SK-N-SH (cell line): ENCODE measurements around the gene SORBS1. TPM values are rescaled to one million over a fixed set of nuclear protein-coding genes. Genes with fewer than 3 reads are reported as not detected.

Experiments
- CTCF ChIA-PET: fragments of 300-600, 350-600 bp; formaldehyde crosslinking; extraction: SDS; loops from one replicate; lab custom pipeline; 2021; lab: Yijun Ruan, JAX
- POLR2A ChIA-PET: fragments of 350-600 bp; sonication (Branson Sonifier 250); formaldehyde crosslinking; extraction: SDS; loops from one replicate; lab custom pipeline; 2020; ENCODE audit warnings: antibody characterized with exemption, inconsistent platforms; lab: Yijun Ruan, JAX
- DNase-seq: peaks from one replicate; pipeline ENCODE4 v3.0.0; 2012
- H2AFZ ChIP-seq: fragments of 200-600 bp; sonication (generic); 2 replicates; pipeline ENCODE4 v1.8.1; 2016; ENCODE audit warnings: antibody characterized with exemption, mild to moderate bottlenecking, low read depth
- H3F3A ChIP-seq: fragments of 200-600 bp; sonication (generic); replicated peaks from 2 replicates; pipeline ENCODE3; 2016; ENCODE audit warnings: antibody characterized with exemption, mild to moderate bottlenecking; ENCODE audit not compliant: insufficient read depth
- H3K27ac ChIP-seq, 2 experiments: fragments of 200-500 bp in 1 of 2; fragments of 200-600 bp in 1 of 2; sonication (Bioruptor generic) in 1 of 2; sonication (generic), shearing (Covaris generic) in 1 of 2; 2 replicates each; pipeline versions ENCODE4 v1.5.1 to v1.6.1; 2014 to 2016; ENCODE audit warnings: low read depth in 2 of 2, inconsistent platforms in 1 of 2, low read length in 1 of 2, mild to moderate bottlenecking in 1 of 2, mixed read lengths in 1 of 2
- H3K27me3 ChIP-seq: fragments of 200-600 bp; sonication (generic), shearing (Covaris generic); 2 replicates; pipeline ENCODE4 v1.6.1; 2016; ENCODE audit warnings: mixed run types; ENCODE audit not compliant: insufficient read depth
- H3K36me3 ChIP-seq, 2 experiments: fragments of 200-500 bp in 1 of 2; fragments of 200-600 bp in 1 of 2; sonication (Bioruptor generic) in 1 of 2; sonication (generic) in 1 of 2; replicated peaks in 1 of 2; 2 replicates each; pipeline versions ENCODE3 to v1.5.1; 2014 to 2016; ENCODE audit warnings: low read length in 1 of 2, mild to moderate bottlenecking in 1 of 2; ENCODE audit not compliant: insufficient read depth in 2 of 2, control insufficient read depth in 1 of 2
- H3K4me1 ChIP-seq, 2 experiments: fragments of 200-500 bp in 1 of 2; fragments of 200-600 bp in 1 of 2; sonication (Bioruptor generic) in 1 of 2; sonication (generic), shearing (Covaris generic) in 1 of 2; 2 replicates each; pipeline versions ENCODE4 v1.5.1 to v1.6.1; 2014 to 2016; ENCODE audit warnings: low read depth in 1 of 2, low read length in 1 of 2, mixed run types in 1 of 2; ENCODE audit not compliant: insufficient read depth in 2 of 2, control insufficient read depth in 1 of 2
- H3K4me2 ChIP-seq: fragments of 200-600 bp; sonication (generic), shearing (Covaris generic); 2 replicates; pipeline ENCODE4 v1.6.1; 2017; ENCODE audit warnings: mixed run types
- H3K4me3 ChIP-seq, 2 experiments: fragments of 200-500 bp in 1 of 2; fragments of 200-600 bp in 1 of 2; sonication (Bioruptor generic) in 1 of 2; sonication (generic), shearing (Covaris generic) in 1 of 2; 2 replicates each; pipeline versions ENCODE4 v1.5.1 to v1.8.1; 2014 to 2016; ENCODE audit warnings: low read depth in 2 of 2, inconsistent platforms in 1 of 2, low read length in 1 of 2, mild to moderate bottlenecking in 1 of 2, mixed read lengths in 1 of 2, moderate library complexity in 1 of 2
- H3K79me2 ChIP-seq: fragments of 200-600 bp; sonication (generic); 2 replicates; pipeline ENCODE4 v1.8.1; 2017; ENCODE audit warnings: mild to moderate bottlenecking; ENCODE audit not compliant: insufficient read depth
- H3K9ac ChIP-seq: fragments of 200-600 bp; sonication (generic); 2 replicates; pipeline ENCODE4 v1.6.1; 2017; ENCODE audit warnings: mixed run types
- H3K9me2 ChIP-seq: fragments of 200-600 bp; sonication (generic); 2 replicates; pipeline ENCODE4 v1.6.1; 2017; ENCODE audit warnings: mixed run types
- H3K9me3 ChIP-seq: fragments of 200-600 bp; sonication (generic); 2 replicates; pipeline ENCODE4 v1.6.1; 2017; ENCODE audit warnings: mixed run types, mild to moderate bottlenecking, moderate library complexity
- H4K20me1 ChIP-seq: fragments of 200-600 bp; sonication (generic); 2 replicates; pipeline ENCODE4 v1.6.1; 2017; ENCODE audit warnings: mild to moderate bottlenecking, mixed run types; ENCODE audit not compliant: insufficient read depth
- CHD2 ChIP-seq: fragments of 150-350 bp; IDR thresholded peaks from 2 replicates; pipeline ENCODE4 v1.6.1; 2018; ENCODE audit warnings: low read length; ENCODE audit not compliant: partially characterized antibody
- EZH2phosphoT487 ChIP-seq: fragments of 200-600 bp; sonication (generic); IDR thresholded peaks from 2 replicates; pipeline ENCODE4 v1.6.1; 2017; ENCODE audit warnings: low read depth, mixed run types, mild to moderate bottlenecking, antibody characterized with exemption, moderate library complexity, borderline replicate concordance
- FOSL2 ChIP-seq: IDR thresholded peaks from 2 replicates; pipeline ENCODE4 v1.4.0; 2012; ENCODE audit warnings: low read depth, mild to moderate bottlenecking, moderate library complexity, borderline replicate concordance
- FOXJ3 ChIP-seq: sonication (generic); formaldehyde crosslinking; IDR thresholded peaks from 2 replicates; pipeline ENCODE4 v1.5.1; 2020; ENCODE audit warnings: mild to moderate bottlenecking, missing genetic modification reagents
- FOXM1 ChIP-seq: IDR thresholded peaks from 2 replicates; pipeline ENCODE4 v1.4.0; 2012; ENCODE audit warnings: low read depth, mild to moderate bottlenecking
- JUND ChIP-seq: IDR thresholded peaks from 2 replicates; pipeline ENCODE4 v1.4.0; 2012
- MXI1 ChIP-seq: IDR thresholded peaks from 2 replicates; pipeline ENCODE4 v1.6.1; 2012; ENCODE audit warnings: mild to moderate bottlenecking, low read depth, low read length, improper control_type of control experiment
- NRF1 ChIP-seq: IDR thresholded peaks from 2 replicates; pipeline ENCODE4 v1.6.1; 2012; ENCODE audit warnings: low read depth, mild to moderate bottlenecking, low read length
- POLR2AphosphoS5 ChIP-seq: IDR thresholded peaks from 2 replicates; pipeline ENCODE4 v1.6.1; 2012; ENCODE audit warnings: low read depth, low read length
- RAD21 ChIP-seq: IDR thresholded peaks from 2 replicates; pipeline ENCODE4 v1.6.1; 2012; ENCODE audit warnings: mild to moderate bottlenecking, low read length
- RCOR1 ChIP-seq: fragments of 150-350 bp; IDR thresholded peaks from 2 replicates; pipeline ENCODE4 v1.6.1; 2017; ENCODE audit warnings: antibody characterized with exemption, low read length
- RXRA ChIP-seq: IDR thresholded peaks from 2 replicates; pipeline ENCODE4 v1.4.0; 2012; ENCODE audit warnings: low read depth, mild to moderate bottlenecking, borderline replicate concordance
- SIN3A ChIP-seq: IDR thresholded peaks from 2 replicates; pipeline ENCODE4 v1.6.1; 2012; ENCODE audit warnings: low read depth, mild to moderate bottlenecking, low read length, moderate library complexity, borderline replicate concordance
- SMC3 ChIP-seq: IDR thresholded peaks from 2 replicates; pipeline ENCODE4 v1.6.1; 2012; ENCODE audit warnings: low read depth, low read length, improper control_type of control experiment
- YY1 ChIP-seq: IDR thresholded peaks from 2 replicates; pipeline ENCODE4 v1.4.0; 2012; ENCODE audit warnings: low read depth, mild to moderate bottlenecking
- WGBS: methylation state at CpG from one replicate; pipeline ENCODE4 v1.1.6; 2017; ENCODE audit warnings: low lambda C conversion rate; 5-methylcytosine and 5-hydroxymethylcytosine counted together
- polyA plus RNA-seq, 3 experiments: library from polyadenylated mRNA; depleted of rRNA; stranded (reverse); fragments of >200 nt; gene quantifications; 2 replicates each; pipeline ENCODE4 v1.2.3, GENCODE V29; 2012
- TF ChIP-seq, protein P1 (sequence below): IDR thresholded peaks from 2 replicates; pipeline ENCODE4; 2012
- TF ChIP-seq, protein P2 (sequence below): IDR thresholded peaks from 2 replicates; pipeline ENCODE4 v1.6.1; 2012; ENCODE audit warnings: mild to moderate bottlenecking, low read depth, low read length, moderate library complexity
- TF ChIP-seq, protein P3 (sequence below): IDR thresholded peaks from 2 replicates; pipeline ENCODE4 v1.4.0; 2012; ENCODE audit warnings: low read depth, borderline replicate concordance
- TF ChIP-seq, protein P4 (sequence below): fragments of 150-350 bp; IDR thresholded peaks from 2 replicates; pipeline ENCODE4 v1.6.1; 2017; ENCODE audit warnings: antibody characterized with exemption, low read length, low read depth, borderline replicate concordance
- TF ChIP-seq, protein P5 (sequence below): IDR thresholded peaks from 2 replicates; pipeline ENCODE4 v1.4.0; 2012; ENCODE audit warnings: low read depth

The SORBS1 gene
- polyA plus RNA-seq, 1 of the 3 experiments (the other 2 are of a cell fraction): 0.36 TPM

DNA sequence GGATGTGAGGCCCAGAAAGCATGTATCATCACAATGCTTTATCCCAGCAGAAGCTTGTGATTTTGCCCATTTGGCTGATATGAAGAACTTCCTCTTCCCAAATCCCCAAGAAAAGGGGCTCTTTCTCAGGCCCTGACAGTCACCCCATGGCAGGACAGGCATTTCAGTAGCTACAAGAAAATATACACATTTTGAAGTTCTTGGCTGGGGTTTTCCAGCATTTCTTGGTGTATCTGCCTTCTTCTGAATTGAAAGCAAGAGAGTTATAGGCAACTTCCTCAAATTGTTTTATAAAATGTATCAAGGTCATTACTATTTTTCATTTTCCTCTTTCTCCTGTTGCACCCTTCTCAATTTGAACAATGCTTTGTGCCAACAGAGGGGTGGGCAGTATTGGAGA lies 207.1 kb downstream of the SORBS1 start (continued):
- no peak for TF ChIP-seq POLR2AphosphoS5

DNA sequence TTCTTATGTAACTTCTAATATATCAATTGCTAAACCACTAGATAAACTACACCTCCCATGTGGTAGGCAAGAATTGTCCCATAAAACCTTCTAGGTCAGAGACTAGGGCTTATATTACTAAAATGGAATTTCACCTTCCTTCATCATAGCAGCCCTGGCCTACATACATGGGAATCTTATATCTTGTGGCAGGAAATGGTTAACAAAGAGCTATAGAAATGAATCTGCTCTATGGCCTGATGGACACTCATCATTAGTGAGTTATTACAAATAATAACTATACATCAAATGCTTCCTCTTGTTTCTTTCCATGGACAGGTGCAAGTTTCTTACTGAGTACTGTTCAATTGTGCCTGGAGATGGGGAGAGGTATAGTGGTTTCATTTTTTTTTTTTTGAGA lies 208.0 kb downstream of the SORBS1 start:
- TF ChIP-seq, protein P1, sequence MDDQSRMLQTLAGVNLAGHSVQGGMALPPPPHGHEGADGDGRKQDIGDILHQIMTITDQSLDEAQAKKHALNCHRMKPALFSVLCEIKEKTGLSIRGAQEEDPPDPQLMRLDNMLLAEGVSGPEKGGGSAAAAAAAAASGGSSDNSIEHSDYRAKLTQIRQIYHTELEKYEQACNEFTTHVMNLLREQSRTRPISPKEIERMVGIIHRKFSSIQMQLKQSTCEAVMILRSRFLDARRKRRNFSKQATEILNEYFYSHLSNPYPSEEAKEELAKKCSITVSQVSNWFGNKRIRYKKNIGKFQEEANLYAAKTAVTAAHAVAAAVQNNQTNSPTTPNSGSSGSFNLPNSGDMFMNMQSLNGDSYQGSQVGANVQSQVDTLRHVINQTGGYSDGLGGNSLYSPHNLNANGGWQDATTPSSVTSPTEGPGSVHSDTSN: no peak
- TF ChIP-seq, protein P2, sequence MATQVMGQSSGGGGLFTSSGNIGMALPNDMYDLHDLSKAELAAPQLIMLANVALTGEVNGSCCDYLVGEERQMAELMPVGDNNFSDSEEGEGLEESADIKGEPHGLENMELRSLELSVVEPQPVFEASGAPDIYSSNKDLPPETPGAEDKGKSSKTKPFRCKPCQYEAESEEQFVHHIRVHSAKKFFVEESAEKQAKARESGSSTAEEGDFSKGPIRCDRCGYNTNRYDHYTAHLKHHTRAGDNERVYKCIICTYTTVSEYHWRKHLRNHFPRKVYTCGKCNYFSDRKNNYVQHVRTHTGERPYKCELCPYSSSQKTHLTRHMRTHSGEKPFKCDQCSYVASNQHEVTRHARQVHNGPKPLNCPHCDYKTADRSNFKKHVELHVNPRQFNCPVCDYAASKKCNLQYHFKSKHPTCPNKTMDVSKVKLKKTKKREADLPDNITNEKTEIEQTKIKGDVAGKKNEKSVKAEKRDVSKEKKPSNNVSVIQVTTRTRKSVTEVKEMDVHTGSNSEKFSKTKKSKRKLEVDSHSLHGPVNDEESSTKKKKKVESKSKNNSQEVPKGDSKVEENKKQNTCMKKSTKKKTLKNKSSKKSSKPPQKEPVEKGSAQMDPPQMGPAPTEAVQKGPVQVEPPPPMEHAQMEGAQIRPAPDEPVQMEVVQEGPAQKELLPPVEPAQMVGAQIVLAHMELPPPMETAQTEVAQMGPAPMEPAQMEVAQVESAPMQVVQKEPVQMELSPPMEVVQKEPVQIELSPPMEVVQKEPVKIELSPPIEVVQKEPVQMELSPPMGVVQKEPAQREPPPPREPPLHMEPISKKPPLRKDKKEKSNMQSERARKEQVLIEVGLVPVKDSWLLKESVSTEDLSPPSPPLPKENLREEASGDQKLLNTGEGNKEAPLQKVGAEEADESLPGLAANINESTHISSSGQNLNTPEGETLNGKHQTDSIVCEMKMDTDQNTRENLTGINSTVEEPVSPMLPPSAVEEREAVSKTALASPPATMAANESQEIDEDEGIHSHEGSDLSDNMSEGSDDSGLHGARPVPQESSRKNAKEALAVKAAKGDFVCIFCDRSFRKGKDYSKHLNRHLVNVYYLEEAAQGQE: no peak
- TF ChIP-seq YY1 (no peak), EZH2phosphoT487 (no peak), FOSL2 (no peak)
- TF ChIP-seq, all 33 proteins: peak for 0
- Histone ChIP-seq H3F3A (no peaks in the 10 kb centered on the region), H3K27me3 (no peaks in the 10 kb centered on the region), H3K9ac (no peak overlapping the region), H3K9me2 (no peaks in the 10 kb centered on the region), H3K4me1 (no peaks in the 10 kb centered on the region), H3K4me3 (no peak overlapping the region), H4K20me1 (no peaks in the 10 kb centered on the region), H3K4me2 (no peak overlapping the region), H3K79me2 (no peaks in the 10 kb centered on the region), H3K9me3 (no peaks in the 10 kb centered on the region), H3K36me3 (no peaks in the 10 kb centered on the region), H2AFZ (no peak overlapping the region), H3K27ac (no peak overlapping the region)
- no peak for DNase-seq
- POLR2A ChIA-PET: no interaction called here
- CTCF ChIA-PET: interaction anchor here (1.0 to 5.5 kb wide), 3 partner anchors 11 to 111 kb away, joined by 3 to 33 read pairs (median 5); no protein-coding TSS in a partner anchor

DNA sequence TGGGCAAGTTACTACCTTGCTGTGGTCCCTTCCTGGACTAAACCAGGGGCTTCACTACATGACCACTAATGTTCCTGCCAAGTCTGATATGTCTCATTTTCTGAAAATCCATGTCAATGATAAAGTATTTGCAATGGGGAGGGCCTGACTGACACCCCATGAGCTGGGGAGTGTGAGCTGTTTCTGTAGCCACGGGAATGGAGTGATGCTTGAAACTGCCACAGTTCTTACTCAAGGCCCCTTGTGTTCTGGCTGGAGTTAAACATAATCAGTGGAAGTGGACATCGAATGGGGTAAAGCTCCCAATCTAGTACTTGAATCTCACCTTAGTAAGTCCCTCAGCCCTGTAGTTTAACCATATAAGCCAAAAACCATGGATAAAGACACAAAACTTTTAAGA lies 208.5 kb downstream of the SORBS1 start:
- H3K27me3 ChIP-seq: no peaks in the 10 kb centered on the region
- POLR2A ChIA-PET: no interaction called here
- H3K4me2 ChIP-seq: no peak overlapping the region
- no peaks in the 10 kb centered on the region for H4K20me1 ChIP-seq
- H3K79me2 ChIP-seq: no peaks in the 10 kb centered on the region
- H3K4me3 ChIP-seq: no peak overlapping the region
- no peak for DNase-seq
- H3K27ac ChIP-seq: no peak overlapping the region
- H3K36me3 ChIP-seq: no peaks in the 10 kb centered on the region
- CTCF ChIA-PET: interaction anchor here (1.0 to 5.5 kb wide), 3 partner anchors 11 to 110 kb away, joined by 3 to 33 read pairs (median 5); no protein-coding TSS in a partner anchor
- H3K9me2 ChIP-seq: no peaks in the 10 kb centered on the region
- H3K4me1 ChIP-seq: no peaks in the 10 kb centered on the region
- H2AFZ ChIP-seq: no peak overlapping the region
- no peaks in the 10 kb centered on the region for H3K9me3 ChIP-seq
- H3K9ac ChIP-seq: no peak overlapping the region
- no peaks in the 10 kb centered on the region for H3F3A ChIP-seq
- WGBS: 84% methylated on average over 2 of the region's 2 CpGs
- TF ChIP-seq JUND (no peak), NRF1 (no peak), SMC3 (no peak), RXRA (no peak), MXI1 (no peak), POLR2AphosphoS5 (no peak), RAD21 (no peak), RCOR1 (no peak), FOXJ3 (CRISPR knock-in tag) (no peak), FOXM1 (no peak), SIN3A (no peak), CHD2 (no peak)
- TF ChIP-seq, protein P3, sequence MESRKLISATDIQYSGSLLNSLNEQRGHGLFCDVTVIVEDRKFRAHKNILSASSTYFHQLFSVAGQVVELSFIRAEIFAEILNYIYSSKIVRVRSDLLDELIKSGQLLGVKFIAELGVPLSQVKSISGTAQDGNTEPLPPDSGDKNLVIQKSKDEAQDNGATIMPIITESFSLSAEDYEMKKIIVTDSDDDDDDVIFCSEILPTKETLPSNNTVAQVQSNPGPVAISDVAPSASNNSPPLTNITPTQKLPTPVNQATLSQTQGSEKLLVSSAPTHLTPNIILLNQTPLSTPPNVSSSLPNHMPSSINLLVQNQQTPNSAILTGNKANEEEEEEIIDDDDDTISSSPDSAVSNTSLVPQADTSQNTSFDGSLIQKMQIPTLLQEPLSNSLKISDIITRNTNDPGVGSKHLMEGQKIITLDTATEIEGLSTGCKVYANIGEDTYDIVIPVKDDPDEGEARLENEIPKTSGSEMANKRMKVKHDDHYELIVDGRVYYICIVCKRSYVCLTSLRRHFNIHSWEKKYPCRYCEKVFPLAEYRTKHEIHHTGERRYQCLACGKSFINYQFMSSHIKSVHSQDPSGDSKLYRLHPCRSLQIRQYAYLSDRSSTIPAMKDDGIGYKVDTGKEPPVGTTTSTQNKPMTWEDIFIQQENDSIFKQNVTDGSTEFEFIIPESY: no peak
- TF ChIP-seq, protein P4, sequence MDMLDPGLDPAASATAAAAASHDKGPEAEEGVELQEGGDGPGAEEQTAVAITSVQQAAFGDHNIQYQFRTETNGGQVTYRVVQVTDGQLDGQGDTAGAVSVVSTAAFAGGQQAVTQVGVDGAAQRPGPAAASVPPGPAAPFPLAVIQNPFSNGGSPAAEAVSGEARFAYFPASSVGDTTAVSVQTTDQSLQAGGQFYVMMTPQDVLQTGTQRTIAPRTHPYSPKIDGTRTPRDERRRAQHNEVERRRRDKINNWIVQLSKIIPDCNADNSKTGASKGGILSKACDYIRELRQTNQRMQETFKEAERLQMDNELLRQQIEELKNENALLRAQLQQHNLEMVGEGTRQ: no peak
- TF ChIP-seq, protein P5, sequence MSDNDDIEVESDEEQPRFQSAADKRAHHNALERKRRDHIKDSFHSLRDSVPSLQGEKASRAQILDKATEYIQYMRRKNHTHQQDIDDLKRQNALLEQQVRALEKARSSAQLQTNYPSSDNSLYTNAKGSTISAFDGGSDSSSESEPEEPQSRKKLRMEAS: no peak
